ENCODE data around the gene WNT6.

WNT6 gene

DNA sequence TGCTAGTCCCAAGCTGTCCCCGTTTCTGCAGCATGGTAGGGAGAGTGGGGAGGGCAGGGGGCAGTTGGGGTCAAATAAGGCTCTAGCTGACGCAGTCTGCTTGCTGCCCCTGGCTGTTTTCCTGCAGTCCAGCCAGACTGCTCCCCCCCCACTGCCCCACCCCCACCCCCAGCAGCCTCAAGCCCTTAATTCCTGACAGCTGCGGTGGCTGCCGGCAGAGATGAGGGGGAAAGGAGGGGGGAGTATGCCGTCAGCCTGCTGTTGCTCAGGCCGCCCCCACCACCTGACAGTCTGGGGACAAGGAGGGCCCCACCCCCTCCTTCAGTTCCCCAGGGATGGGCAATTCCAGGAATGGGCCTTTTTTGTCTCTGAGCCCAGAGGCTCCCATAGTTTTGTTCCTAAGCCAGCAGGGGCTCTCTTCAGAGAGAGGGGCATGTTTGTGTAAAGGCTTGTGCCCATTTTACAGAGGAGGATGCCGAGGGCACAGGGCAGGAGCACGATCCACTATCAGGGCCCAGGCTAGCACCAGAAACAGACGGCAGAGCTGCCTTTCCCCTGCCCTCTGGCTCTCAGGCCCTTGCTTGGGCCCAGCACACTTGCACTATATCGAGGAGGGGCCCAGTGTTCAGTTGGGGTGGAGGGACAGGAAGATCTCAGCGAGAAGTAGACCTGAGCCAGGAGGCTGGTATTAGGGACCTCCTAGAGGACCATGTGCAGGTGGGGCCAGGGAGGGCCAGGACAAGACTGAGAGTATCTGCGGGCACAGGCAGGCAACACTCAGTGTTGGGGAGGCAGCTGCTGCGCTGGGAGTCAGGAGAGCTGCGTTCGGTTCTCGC is 19.5 kb downstream of the WNT6 start:
- DNase-seq = no peak

DNA sequence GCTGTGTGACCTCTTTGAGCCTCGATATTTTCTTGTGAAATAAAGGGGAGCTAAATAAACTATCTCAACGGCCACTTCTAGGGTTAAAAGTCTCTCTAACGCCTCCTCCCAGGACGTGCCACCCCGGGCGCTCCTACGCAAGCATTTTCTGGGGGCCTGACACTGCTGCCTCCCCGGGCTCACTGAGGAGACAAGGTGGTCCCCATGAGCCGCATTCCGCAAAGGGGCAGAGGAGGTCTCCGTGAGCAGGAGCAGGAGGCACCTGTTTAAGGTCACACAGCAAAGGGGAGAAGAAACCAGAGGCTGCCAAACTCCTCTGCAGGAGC is 20.1 kb downstream of the WNT6 start:
- DNase-seq = no peak

DNA sequence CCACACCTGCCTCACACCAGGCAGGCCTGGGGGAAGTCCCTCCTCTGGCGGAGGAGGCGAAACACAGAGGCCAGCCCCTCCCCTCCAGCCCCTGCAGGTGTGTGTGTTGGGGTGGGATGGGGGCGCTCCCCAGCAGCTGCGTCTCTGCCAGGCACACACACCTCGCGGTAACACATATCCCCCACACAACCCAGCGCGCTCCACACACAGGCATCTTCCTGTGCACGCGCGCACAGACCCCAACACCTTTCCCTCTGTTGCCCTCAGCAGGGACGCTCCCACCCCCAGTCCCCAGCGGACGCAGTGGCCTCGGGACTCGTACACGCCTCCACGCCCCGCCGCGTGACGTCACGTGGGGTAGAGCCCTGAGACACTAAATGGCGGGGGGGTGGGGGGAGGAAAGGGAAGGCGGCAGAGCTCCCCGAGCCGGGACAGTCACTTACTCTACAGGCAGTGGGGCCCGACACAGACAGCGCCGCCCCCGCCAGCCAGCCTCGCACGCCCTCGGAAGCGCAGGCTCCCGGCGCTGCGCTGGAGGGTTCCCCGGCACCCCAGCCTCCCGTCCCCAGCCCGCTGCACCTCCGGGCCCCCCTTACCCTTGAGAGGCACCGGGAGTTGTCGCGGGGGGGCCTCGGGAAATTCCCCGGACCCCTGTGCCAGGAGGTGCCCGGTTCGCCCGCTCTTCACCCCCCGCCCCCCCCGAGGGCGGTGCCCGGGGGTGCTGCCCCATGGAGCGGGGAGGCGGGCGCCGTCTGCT is 20.7 kb downstream of the WNT6 start, which contains the start of gene WNT10A:
TSS of gene WNT10A (plus strand) at position 751 of the 757 bp plus-strand sequence. CDS start 144 bp downstream, outside the sequence.
- DNase-seq = peak; percentile 40 to 82 (median 60)

DNA sequence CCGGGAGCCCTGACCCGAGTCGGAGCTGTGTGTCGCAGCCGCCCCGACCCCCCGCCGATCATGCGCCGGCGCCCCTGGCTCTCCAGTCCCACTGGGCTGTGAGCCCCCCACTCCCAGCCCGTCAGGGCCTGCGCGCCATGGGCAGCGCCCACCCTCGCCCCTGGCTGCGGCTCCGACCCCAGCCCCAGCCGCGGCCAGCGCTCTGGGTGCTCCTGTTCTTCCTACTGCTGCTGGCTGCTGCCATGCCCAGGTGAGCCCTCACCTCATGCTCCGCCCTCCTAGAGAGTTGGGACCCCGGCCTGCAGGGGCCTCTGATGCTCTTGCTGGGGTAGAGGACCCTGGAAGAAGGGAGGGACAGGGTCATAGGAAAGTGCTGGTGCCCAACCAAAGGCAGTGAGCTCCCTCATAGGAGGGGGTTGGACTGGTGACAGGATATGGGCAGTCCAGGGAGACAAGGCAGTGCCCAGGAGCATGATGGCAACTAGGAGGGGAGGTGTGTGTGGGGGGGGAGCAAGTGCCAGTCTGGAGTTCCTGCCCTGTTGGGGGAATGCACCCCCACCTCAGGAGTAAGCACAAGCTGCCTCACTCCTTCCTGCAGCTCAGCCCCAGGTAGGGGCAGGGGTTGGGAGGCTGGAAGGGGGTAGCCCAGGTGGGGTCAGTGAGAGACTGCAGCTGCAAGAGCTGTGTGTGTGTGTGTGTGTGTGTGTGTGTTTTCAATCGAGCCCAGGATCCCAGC is 21.4 kb downstream of the WNT6 start:
- DNase-seq = no peak

DNA sequence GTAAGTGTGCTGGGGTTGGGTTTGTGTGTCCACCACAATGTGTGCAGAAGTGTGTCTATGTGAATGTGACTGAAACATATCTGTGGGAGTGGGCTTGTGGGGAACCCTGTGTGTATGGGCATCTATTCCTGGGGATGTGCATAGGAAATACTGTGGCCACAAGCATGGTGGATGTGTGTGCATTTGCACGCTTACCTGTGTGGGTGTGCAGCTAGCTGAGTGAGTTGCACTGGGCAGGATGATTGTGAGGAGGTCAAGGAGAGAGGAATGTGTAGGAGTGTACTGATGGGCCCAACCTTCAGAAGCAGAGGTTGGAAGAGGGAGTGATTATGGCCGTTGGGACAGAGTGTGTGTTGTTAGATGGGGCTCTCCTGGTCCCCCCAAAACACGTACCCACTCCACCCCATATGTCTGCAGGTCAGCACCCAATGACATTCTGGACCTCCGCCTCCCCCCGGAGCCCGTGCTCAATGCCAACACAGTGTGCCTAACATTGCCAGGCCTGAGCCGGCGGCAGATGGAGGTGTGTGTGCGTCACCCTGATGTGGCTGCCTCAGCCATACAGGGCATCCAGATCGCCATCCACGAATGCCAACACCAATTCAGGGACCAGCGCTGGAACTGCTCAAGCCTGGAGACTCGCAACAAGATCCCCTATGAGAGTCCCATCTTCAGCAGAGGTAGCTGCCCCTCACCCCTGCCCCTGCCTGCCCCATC is 22.3 kb downstream of the WNT6 start:
- no peak for DNase-seq

DNA sequence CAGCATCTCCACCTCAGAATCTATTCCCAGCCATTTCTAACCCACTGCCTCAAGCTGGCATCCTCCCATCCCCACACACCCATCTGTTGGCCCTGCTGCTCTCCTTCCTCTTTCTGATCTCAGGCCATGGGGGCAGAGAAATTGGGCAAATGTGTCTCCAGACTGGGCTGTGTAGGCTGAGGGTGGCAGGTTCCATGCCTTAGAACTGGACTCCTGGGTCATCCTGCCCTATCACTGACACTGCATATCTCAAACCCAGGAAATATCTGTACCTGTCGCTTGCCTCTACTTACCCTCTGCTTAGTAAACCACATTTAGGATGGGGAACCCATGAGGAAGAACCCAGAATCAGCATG is 22.8 kb downstream of the WNT6 start:
- DNase-seq = no peak

DNA sequence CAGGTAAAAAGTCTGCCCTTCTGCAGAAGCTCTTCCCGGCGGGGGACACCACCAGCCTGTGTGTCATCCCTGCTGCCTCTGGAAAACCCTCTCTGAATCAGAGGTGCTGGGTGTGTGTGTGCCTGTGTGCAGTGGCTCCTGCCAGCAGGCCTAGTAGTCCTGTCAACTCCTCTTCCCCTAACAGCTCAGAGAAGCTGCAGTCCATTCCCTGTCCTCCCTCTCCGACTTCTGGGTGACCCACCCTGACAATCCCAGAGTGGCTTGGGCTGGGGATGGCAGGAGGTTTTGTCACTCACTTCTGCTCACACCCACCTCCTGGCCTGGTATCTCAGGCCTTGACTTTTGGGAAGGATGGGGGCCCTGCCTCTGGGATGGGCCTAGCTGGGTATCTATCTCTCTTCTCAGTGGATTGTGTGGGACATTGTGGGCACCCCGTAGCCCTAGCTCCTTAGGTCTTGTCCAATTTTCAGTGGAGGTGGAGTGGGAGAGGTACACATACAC is 23.3 kb downstream of the WNT6 start:
- no peak for DNase-seq

DNA sequence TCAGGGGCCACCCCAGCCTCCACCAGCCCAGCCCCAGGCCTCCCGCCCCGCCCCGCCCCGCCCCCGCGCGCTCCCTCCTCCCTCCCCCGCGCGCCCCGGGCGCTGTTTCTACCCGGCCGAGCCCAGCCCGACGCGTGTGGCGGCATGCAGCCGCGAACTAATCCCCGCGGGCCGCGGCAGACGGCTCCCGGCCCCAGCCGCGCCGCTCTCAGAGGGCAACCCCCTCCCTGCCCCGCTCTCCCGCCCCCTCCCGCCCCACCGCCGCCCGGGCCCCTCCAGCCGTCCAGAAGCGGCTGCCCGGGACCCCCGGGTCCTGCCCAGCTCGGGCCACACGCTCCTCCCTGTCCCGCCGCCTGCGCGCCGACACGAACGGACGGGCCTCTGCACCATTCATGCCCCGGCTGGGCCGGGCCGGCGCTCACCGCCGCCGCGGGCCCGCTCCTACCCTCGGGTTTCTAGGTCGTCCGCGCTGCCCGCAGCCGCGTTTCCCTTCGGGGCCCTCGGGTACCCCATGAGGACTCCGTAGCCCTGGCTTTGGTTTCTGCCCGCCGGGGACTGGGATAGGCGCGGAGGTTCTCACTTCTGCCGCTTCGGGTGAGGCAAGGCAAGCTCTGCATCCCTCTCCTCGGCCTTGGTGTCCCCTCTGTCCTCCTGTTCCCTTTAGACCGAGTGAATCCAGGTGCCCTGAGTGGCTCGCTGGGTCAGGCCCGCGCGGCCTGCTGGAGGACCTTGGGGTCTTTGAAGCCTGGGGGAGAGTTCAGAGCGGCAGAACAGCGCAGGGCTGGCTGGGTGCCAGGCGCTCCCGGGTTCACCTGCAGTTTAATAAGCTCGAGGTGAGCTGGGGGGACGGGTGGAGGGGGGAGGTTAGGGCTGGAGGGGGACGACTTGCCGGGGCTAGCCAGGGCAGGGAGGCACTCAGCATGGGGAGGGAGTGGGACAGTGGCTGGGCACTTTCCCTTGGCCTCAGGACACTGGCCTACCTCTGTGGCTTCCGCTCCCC is 24.2 kb downstream of the WNT6 start:
- DNase-seq = peak in 1 of 4 experiments; percentile 40

DNA sequence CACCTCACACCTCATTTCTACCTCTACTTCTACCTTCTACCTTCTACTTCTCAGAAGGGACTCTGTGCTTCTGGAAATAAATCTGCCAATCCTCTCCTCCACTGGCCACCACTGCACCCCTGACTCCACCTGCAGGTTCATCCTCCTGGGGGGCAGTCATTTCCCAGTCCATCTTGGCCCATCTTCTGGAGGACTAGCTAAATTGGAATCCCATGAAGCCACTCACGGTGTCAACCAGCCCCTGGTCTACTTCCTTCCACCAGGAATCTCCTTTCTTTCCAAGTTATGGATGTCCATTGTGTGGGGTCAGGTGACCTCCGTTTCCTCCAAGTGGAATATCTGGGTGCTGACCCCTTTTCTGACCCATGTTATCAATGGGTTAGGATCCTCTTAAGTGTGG is 24.9 kb downstream of the WNT6 start:
- no peak for DNase-seq

DNA sequence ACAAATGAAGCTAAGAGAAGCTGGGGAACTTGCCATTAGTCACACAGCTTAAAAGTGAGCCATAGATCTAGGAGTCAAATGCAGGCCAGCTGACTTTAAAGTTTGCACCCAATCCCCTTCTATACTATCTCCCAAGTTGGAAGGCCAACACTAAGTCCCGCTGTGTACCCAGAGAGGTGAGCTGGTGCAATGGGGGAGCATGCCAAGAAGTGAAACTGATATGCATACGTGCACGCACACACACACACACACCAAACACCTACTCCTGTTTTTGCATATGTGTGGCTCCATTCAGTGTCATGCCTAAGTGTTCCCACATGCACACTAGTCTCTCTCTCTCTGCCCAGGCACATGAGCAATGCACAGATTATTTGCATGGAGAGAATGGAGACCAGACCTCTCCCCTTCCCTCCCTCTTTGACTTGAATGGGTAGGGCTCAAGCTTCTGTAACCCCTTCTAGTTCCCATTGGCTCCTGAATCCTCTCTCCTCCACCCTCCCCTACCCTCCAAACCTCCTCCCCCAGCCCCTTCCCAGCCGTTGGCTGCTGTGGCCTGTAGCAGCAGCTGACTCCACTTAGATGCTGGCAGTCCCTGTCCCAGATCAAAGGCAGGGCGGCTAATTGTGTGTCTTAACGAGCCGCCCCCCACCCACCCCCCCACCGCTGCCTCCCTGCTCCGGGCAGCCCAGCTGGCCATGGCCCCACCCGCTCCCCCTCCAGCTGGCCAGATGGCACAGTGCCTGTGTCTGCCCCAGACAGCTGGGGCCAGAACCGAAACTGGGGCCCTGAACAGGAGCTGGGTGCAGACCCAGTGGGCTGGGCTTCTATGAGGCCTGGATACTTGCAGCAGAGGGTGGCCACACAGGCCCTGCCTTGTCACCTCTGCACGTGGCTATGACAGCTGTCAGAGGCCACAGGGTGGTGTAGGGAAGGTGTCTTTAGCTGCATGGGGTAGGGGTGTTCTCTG is 26.7 kb downstream of the WNT6 start:
- no peak for DNase-seq

DNA sequence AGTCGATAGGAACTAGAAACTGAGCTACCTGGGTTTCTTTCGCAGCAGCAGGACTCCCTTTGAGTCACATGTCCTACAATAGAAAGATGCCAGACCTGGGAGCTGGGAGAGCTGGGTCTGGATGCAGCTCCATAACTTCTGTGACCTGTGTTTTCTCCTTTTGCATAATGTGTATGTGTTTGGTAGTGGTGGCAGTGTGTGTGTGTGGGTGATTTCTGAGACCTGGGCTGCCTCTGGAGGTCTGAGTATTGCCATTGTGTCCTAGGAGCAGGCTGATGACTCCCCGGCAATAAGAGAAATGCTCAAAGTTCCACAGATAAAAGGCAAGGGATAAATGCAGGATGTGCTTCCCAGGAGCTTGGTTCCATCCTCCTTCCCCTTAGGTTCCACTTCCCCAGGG is 27.5 kb downstream of the WNT6 start:
- no peak for DNase-seq

DNA sequence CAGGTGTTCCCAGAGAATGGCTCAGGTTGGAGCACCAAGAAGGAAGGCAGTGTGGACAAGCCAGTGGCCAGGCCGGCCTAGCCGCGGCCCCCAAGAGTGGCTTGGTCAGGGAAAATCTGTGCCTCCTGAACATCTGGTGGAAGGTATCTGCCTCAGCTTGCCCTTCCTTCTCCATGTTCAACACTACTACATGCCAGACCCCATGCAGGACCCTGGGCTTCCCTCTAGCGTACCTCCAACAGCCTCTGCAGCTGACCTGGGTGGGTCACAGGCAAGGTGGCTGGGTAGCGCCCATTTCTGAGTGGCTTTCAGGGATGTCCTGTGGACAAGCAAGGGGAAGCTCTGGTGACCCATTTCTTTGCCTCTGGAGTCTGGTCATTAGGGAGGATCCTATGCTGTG is 28.7 kb downstream of the WNT6 start:
- DNase-seq = no peak

DNA sequence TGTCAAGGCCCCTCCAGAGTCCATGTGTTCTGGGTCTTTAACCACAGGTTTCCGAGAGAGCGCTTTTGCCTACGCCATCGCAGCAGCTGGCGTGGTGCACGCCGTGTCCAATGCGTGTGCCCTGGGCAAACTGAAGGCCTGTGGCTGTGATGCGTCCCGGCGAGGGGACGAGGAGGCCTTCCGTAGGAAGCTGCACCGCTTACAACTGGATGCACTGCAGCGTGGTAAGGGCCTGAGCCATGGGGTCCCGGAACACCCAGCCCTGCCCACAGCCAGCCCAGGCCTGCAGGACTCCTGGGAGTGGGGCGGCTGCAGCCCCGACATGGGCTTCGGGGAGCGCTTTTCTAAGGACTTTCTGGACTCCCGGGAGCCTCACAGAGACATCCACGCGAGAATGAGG is 30.3 kb downstream of the WNT6 start:
- no peak for DNase-seq

DNA sequence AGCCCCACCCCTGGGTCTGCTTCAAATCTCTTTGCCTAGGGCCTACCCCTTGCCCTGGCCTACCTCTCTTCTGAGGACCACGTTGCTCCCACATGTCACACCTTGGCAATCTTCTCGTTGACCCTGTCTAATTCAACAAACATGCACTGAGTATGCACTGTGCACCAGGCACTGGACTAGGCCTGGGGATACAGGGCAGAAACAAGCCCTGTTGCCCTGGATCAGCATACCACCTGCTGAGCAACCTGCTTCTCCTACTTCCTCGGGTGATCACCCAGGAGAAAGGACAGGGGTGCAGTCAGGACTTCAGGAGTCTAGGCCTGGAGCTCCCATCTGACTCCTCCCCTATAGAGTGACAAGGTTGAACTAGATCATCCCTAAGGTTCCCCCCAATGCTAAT is 30.8 kb downstream of the WNT6 start:
- DNase-seq = no peak

DNA sequence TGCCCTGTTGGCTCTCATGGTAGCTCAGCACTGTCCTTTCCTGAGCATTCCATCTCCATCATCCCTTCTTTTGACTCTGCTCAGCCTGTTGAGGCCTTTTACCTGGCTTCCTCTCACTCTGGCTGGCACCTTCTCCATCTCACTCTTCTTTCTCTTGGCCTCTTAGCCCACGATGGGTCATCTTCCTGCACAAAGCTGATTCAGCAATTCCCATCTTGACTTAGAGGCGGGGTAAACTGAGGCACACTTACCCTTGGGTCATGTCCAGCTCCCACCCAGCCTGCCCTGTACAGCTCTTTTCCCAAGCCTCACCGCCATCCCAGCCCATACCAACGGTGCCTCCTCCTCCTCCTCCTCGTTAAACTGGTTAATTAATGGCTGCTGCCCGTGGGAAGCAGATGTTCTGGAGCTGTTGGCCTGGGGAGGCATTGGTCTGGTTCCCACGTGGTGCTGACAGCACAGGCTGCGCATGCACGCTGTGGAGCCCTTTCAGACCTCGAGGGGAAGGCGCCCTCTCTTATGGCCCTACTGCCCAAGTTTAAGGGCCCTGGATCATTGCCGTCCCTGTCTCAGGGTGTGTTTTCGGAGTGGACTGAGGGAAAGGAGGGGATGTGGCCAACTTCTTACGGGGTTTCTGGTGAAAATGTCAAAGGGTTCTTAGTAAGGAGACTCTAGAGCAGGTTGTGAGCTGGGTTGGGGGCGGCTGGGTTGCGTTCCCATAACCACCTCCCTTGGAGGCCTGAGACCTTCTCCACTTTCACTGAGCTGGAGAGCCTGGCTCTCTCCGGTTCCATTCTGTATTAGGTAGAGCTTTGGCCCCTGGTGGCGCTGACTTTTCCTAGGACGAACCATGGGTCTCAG is 31.9 kb downstream of the WNT6 start:
- no peak for DNase-seq

DNA sequence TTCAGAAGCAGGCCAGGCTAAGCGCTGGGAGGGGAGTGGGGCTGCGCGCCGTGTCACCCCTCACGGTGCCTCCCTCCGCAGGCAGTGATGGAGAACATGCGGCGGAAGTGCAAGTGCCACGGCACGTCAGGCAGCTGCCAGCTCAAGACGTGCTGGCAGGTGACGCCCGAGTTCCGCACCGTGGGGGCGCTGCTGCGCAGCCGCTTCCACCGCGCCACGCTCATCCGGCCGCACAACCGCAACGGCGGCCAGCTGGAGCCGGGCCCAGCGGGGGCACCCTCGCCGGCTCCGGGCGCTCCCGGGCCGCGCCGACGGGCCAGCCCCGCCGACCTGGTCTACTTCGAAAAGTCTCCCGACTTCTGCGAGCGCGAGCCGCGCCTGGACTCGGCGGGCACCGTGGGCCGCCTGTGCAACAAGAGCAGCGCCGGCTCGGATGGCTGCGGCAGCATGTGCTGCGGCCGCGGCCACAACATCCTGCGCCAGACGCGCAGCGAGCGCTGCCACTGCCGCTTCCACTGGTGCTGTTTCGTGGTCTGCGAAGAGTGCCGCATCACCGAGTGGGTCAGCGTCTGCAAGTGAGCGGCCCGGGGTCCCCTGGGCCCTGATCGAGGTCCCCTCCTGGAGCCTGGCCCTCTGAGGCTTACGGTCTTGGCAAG is 33.2 kb downstream of the WNT6 start:
- DNase-seq = peak; percentile 49 to 81 (median 61)

DNA sequence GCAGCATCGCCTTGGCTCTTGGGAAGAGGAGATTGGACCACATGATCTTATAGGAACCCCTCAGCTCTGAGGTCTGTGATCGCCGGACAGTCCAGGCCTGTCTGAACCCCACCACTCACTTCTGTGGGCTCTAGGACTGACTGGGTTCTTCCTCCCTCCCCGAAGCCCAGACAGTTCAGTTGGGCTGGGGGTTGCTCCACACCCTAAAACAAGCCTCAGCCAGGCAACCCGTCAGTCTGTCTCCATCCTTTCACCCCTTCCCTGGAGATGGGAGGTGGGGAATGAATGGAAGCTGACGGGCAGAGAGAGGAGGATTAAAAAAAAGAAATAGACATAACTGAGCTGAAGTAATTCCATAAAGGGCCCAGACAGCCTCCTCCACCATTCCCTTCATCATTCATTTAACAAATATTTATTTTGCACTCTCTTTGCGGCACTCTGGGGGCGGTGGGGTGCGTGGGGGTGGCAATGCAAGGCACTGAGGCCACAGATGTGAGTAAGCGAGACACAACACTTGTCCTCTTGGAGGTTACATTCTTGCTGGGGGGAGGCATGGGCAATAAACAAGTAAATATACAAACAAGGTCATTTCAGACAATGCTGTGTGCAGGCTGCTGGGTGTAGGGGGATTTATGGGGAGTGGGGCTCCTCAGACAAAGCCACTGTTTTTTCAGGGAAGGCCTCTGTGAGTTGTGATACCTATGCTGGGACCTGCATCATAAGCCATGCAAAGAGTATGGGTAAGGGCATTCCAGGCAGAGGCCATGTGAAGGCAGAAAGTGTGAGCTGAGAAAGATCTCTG is 33.9 kb downstream of the WNT6 start:
- DNase-seq = no peak
